ENCODE results near the gene DNER. TPM values are rescaled to one million over a fixed set of nuclear protein-coding genes. Genes with fewer than 3 reads are reported as not detected.

DNER gene
- total RNA-seq, 2 donors from 2014 or later, result 0.11 to 0.18 TPM

GRCh38 chr2:229572507-229573271 is 141.7 kb downstream of the DNER start:
- no peaks in the 10 kb centered on the region for H3K4me1 ChIP-seq (ENCODE audit: control insufficient read depth, insufficient read depth, low read length)
- H3K4me3 ChIP-seq (ENCODE audit: low read length), result no peak overlapping the region
- H3K9me3 Mint-ChIP-seq, result no peaks in the 10 kb centered on the region
- 88 to 100% methylated on average over 2 to 4 of the region's 5 CpGs for WGBS, 2 experiments (ENCODE audit: insufficient coverage in 1 of 2, insufficient read length in 1 of 2)
- no peak for DNase-seq
- H3K36me3 ChIP-seq (ENCODE audit: control insufficient read depth, insufficient read depth, low read length), result no peaks in the 10 kb centered on the region
- no peak overlapping the region for H3K27ac ChIP-seq (ENCODE audit: low read depth, low read length)
- no peaks in the 10 kb centered on the region for H3K4me1 Mint-ChIP-seq
- no peak for TF ChIP-seq CTCF (conservative IDR thresholded peaks at IDR 0.05)
- H3K4me3 Mint-ChIP-seq, result no peak overlapping the region
- H3K27me3 Mint-ChIP-seq (ENCODE audit: insufficient read depth), result no peaks in the 10 kb centered on the region
- H3K9ac ChIP-seq (ENCODE audit: extremely low read depth, low read length, poor library complexity, severe bottlenecking), result no peak overlapping the region
- H3K9me3 ChIP-seq (ENCODE audit: control insufficient read depth, low read length), result no peaks in the 10 kb centered on the region
- no peak overlapping the region for H3K27ac Mint-ChIP-seq
- no peaks in the 10 kb centered on the region for H3K36me3 Mint-ChIP-seq (ENCODE audit: low read depth)
- no peaks in the 10 kb centered on the region for H3K27me3 ChIP-seq (ENCODE audit: control insufficient read depth, insufficient read depth, low read length, poor library complexity, severe bottlenecking)

GRCh38 chr2:229571243-229571642 is 143.1 kb downstream of the DNER start:
- no peak overlapping the region for H3K27ac ChIP-seq (ENCODE audit: low read depth, low read length)
- Mint-ChIP-seq H3K4me3 (no peak overlapping the region), H3K36me3 (ENCODE audit: low read depth) (no peaks in the 10 kb centered on the region), H3K9me3 (no peaks in the 10 kb centered on the region), H3K27ac (no peak overlapping the region), H3K4me1 (no peaks in the 10 kb centered on the region), H3K27me3 (ENCODE audit: insufficient read depth) (no peaks in the 10 kb centered on the region)
- no peaks in the 10 kb centered on the region for H3K36me3 ChIP-seq (ENCODE audit: control insufficient read depth, insufficient read depth, low read length)
- TF ChIP-seq CTCF (conservative IDR thresholded peaks at IDR 0.05), result no peak
- H3K9ac ChIP-seq (ENCODE audit: extremely low read depth, low read length, poor library complexity, severe bottlenecking), result no peak overlapping the region
- H3K9me3 ChIP-seq (ENCODE audit: control insufficient read depth, low read length), result no peaks in the 10 kb centered on the region
- WGBS, 2 experiments (ENCODE audit: insufficient coverage in 1 of 2, insufficient read length in 1 of 2), result 87 to 89% methylated on average over 6 to 7 of the region's 7 CpGs
- no peaks in the 10 kb centered on the region for H3K27me3 ChIP-seq (ENCODE audit: control insufficient read depth, insufficient read depth, low read length, poor library complexity, severe bottlenecking)
- H3K4me3 ChIP-seq (ENCODE audit: low read length), result no peak overlapping the region
- H3K4me1 ChIP-seq (ENCODE audit: control insufficient read depth, insufficient read depth, low read length), result no peaks in the 10 kb centered on the region
- DNase-seq, result no peak

- Mint-ChIP-seq H3K9me3 (no peaks in the 10 kb centered on the region), H3K27ac (no peak overlapping the region), H3K4me3 (no peak overlapping the region), H3K36me3 (ENCODE audit: low read depth) (no peaks in the 10 kb centered on the region), H3K4me1 (no peaks in the 10 kb centered on the region), H3K27me3 (ENCODE audit: insufficient read depth) (no peaks in the 10 kb centered on the region)
- no peak for DNase-seq
- TF ChIP-seq CTCF (conservative IDR thresholded peaks at IDR 0.05), result no peak
- H3K27me3 ChIP-seq (ENCODE audit: control insufficient read depth, insufficient read depth, low read length, poor library complexity, severe bottlenecking), result no peaks in the 10 kb centered on the region
- no peak overlapping the region for H3K27ac ChIP-seq (ENCODE audit: low read depth, low read length)
- H3K4me1 ChIP-seq (ENCODE audit: control insufficient read depth, insufficient read depth, low read length), result no peaks in the 10 kb centered on the region
- H3K9ac ChIP-seq (ENCODE audit: extremely low read depth, low read length, poor library complexity, severe bottlenecking), result no peak overlapping the region
- no peaks in the 10 kb centered on the region for H3K36me3 ChIP-seq (ENCODE audit: control insufficient read depth, insufficient read depth, low read length)
- no peak overlapping the region for H3K4me3 ChIP-seq (ENCODE audit: low read length)
- WGBS, 2 experiments (ENCODE audit: insufficient coverage in 1 of 2, insufficient read length in 1 of 2), result 91 to 100% methylated on average over 2 of the region's 2 CpGs
- no peaks in the 10 kb centered on the region for H3K9me3 ChIP-seq (ENCODE audit: control insufficient read depth, low read length)
Measured at GRCh38 chr2:229566370-229566769, 148.0 kb downstream of the DNER start.
